NCI-H748 treated with DMSO at 0.1 percent for 48 hours (cell line): ENCODE data around the gene LYPD6.

Experiments
- DNase-seq: peaks from one replicate; lab custom pipeline; 2025; lab: John Stamatoyannopoulos, UW

Gene LYPD6

GRCh38 chr2:149348291-149348690, 17.9 kb downstream of the LYPD6 start:
- no peak for DNase-seq

- no peak for DNase-seq
Measured at GRCh38 chr2:149353421-149353820, 23.0 kb downstream of the LYPD6 start.

- no peak for DNase-seq
Measured at GRCh38 chr2:149355716-149356422, 25.5 kb downstream of the LYPD6 start.

- peak; percentile 31 for DNase-seq
Measured at GRCh38 chr2:149357058-149357457, 26.7 kb downstream of the LYPD6 start.

GRCh38 chr2:149360106-149360505, 29.7 kb downstream of the LYPD6 start:
- DNase-seq = no peak

GRCh38 chr2:149363958-149364357, 33.6 kb downstream of the LYPD6 start:
- no peak for DNase-seq

GRCh38 chr2:149364839-149365238, 34.5 kb downstream of the LYPD6 start:
- DNase-seq = no peak

- DNase-seq = peak; percentile 96
Measured at GRCh38 chr2:149365931-149366583, 35.7 kb downstream of the LYPD6 start.

- no peak for DNase-seq
Measured at GRCh38 chr2:149370061-149370775, 39.8 kb downstream of the LYPD6 start.

- no peak for DNase-seq
Measured at GRCh38 chr2:149371476-149371875, 41.1 kb downstream of the LYPD6 start.

- no peak for DNase-seq
Measured at GRCh38 chr2:149375801-149376361, 45.5 kb downstream of the LYPD6 start.

- DNase-seq = no peak
Measured at GRCh38 chr2:149380205-149380604, 49.8 kb downstream of the LYPD6 start.

GRCh38 chr2:149383340-149383739, 53.0 kb downstream of the LYPD6 start:
- no peak for DNase-seq

GRCh38 chr2:149385350-149385749, 55.0 kb downstream of the LYPD6 start:
- no peak for DNase-seq

GRCh38 chr2:149387411-149387810, 57.0 kb downstream of the LYPD6 start:
- DNase-seq = no peak

- no peak for DNase-seq
Measured at GRCh38 chr2:149388120-149388816, 57.9 kb downstream of the LYPD6 start.

- no peak for DNase-seq
Measured at GRCh38 chr2:149389506-149390167, 59.2 kb downstream of the LYPD6 start.

- DNase-seq = no peak
Measured at GRCh38 chr2:149393614-149394013, 63.2 kb downstream of the LYPD6 start.

- no peak for DNase-seq
Measured at GRCh38 chr2:149394864-149395263, 64.5 kb downstream of the LYPD6 start.

GRCh38 chr2:149399934-149400615, 69.7 kb downstream of the LYPD6 start:
- DNase-seq = peak; percentile 81

- DNase-seq = no peak
Measured at GRCh38 chr2:149400997-149401396, 70.6 kb downstream of the LYPD6 start.
